HCT116 (cell line): ENCODE results near the gene TRMT10B. TPM values are rescaled to one million over a fixed set of nuclear protein-coding genes. Genes with fewer than 3 reads are reported as not detected.

Source experiments
- ATAC-seq: fragments of 200-7000 bp; cut with Tn5 transposase; 2 replicates; pipeline ENCODE4 v1.9.1; 2020; ENCODE audit warnings: mild to moderate bottlenecking, moderate library complexity
- BruUV-seq: library from RNA; stranded (reverse); fragments of 400-500 nt; replicated peaks from 2 replicates; lab custom pipeline; 2021; lab: Mats Ljungman, UMichigan
- CTCF ChIA-PET: fragments of 300-600 bp; sonication (Branson Sonifier 250); formaldehyde crosslinking; loops from one replicate; lab custom pipeline; 2021; ENCODE audit warnings: antibody characterized with exemption; lab: Charles Lee
- POLR2A ChIA-PET: fragments of 300-600, 350-600 bp; sonication (Branson Sonifier 250); formaldehyde crosslinking; loops from one replicate; lab custom pipeline; 2021; ENCODE audit warnings: antibody characterized with exemption; lab: Charles Lee
- RAD21 ChIA-PET, 2 experiments: fragments of 300-600 bp; sonication (Branson Sonifier 250); formaldehyde crosslinking; loops; one replicate each; lab custom pipeline; 2023; ENCODE audit warnings: low total read pairs in 2 of 2; ENCODE audit not compliant: uncharacterized antibody in 2 of 2, unreplicated experiment in 2 of 2, low non-redundant PET in 1 of 2; lab: Charles Lee
- DNase-seq: peaks from one replicate; pipeline ENCODE4 v3.0.0-alpha.2; 2010; ENCODE audit warnings: low read depth, low spot score
- H2AFZ ChIP-seq: fragments of 200-600 bp; shearing (Covaris generic), sonication (generic); 2 replicates; pipeline ENCODE4 v1.6.1; 2017; ENCODE audit warnings: low read depth, mixed run types, mixed read lengths, antibody characterized with exemption, low read length; ENCODE audit not compliant: poor library complexity, severe bottlenecking
- H3K27ac ChIP-seq: 2 replicates; pipeline ENCODE4 v1.5.1; 2012; ENCODE audit warnings: low read depth, low read length
- H3K27me3 ChIP-seq: fragments of 200-600 bp; sonication (generic); 2 replicates; pipeline ENCODE4 v1.6.1; 2016; ENCODE audit warnings: mixed run types, low read length, mixed read lengths; ENCODE audit not compliant: insufficient read depth
- H3K36me3 ChIP-seq, 2 experiments: fragments of 200-500 bp in 1 of 2; fragments of 200-600 bp in 1 of 2; sonication (Bioruptor generic) in 1 of 2; sonication (generic) in 1 of 2; 2 replicates each; pipeline versions ENCODE4 v1.5.1 to v1.6.1; 2014 to 2016; ENCODE audit warnings: low read length in 2 of 2, inconsistent platforms in 1 of 2, mixed read lengths in 1 of 2, mixed run types in 1 of 2; ENCODE audit not compliant: insufficient read depth in 2 of 2, control insufficient read depth in 1 of 2
- H3K4me1 ChIP-seq, 2 experiments: fragments of 200-600 bp in 1 of 2; sonication (generic) in 1 of 2; 2 replicates each; pipeline versions ENCODE4 v1.5.1 to v1.6.1; 2012 to 2017; ENCODE audit warnings: low read length in 2 of 2, inconsistent platforms in 1 of 2, mild to moderate bottlenecking in 1 of 2, mixed read lengths in 1 of 2, mixed run types in 1 of 2, moderate library complexity in 1 of 2; ENCODE audit not compliant: insufficient read depth in 2 of 2, control insufficient read depth in 1 of 2
- H3K4me2 ChIP-seq: fragments of 200-600 bp; sonication (generic); 2 replicates; pipeline ENCODE4 v1.6.1; 2017; ENCODE audit warnings: mixed run types, low read length, mixed read lengths
- H3K4me3 ChIP-seq, 2 experiments: fragments of 200-600 bp in 1 of 2; sonication (generic) in 1 of 2; replicated peaks in 1 of 2; 2 replicates each; pipeline ENCODE4 v1.5.1; 2011 to 2016; ENCODE audit warnings: low read length in 2 of 2, control low read depth in 1 of 2, low read depth in 1 of 2, mild to moderate bottlenecking in 1 of 2, mixed read lengths in 1 of 2, mixed run types in 1 of 2
- H3K79me2 ChIP-seq: fragments of 200-600 bp; sonication (generic); 2 replicates; pipeline ENCODE4 v1.6.1; 2017; ENCODE audit warnings: mild to moderate bottlenecking, mixed run types, low read length, moderate library complexity, mixed read lengths; ENCODE audit not compliant: insufficient read depth
- H3K9ac ChIP-seq: fragments of 200-600 bp; sonication (generic); 2 replicates; pipeline ENCODE4 v1.6.1; 2016; ENCODE audit warnings: low read length, mixed read lengths
- H3K9me2 ChIP-seq: fragments of 200-600 bp; sonication (generic), shearing (Covaris generic); 2 replicates; pipeline ENCODE4 v1.6.1; 2017; ENCODE audit warnings: mixed run types, mild to moderate bottlenecking, moderate library complexity; ENCODE audit not compliant: insufficient read depth
- H3K9me3 ChIP-seq, 2 experiments: fragments of 200-500 bp in 1 of 2; fragments of 200-600 bp in 1 of 2; sonication (Bioruptor generic) in 1 of 2; sonication (generic) in 1 of 2; 2 replicates each; pipeline ENCODE4 v1.6.1; 2014 to 2017; ENCODE audit warnings: low read length in 2 of 2, mixed read lengths in 2 of 2, inconsistent platforms in 1 of 2, low read depth in 1 of 2, mild to moderate bottlenecking in 1 of 2, mixed run types in 1 of 2, moderate library complexity in 1 of 2; ENCODE audit not compliant: control insufficient read depth in 1 of 2, insufficient read depth in 1 of 2
- H4K20me1 ChIP-seq: fragments of 200-600 bp; sonication (generic), shearing (Covaris generic); 2 replicates; pipeline ENCODE4 v1.6.1; 2017; ENCODE audit warnings: mixed run types, mild to moderate bottlenecking, moderate library complexity; ENCODE audit not compliant: insufficient read depth
- CEBPB ChIP-seq: IDR thresholded peaks from 2 replicates; pipeline ENCODE4 v1.6.1; 2012; ENCODE audit warnings: low read depth
- RAD21 ChIP-seq: IDR thresholded peaks from 2 replicates; pipeline ENCODE4 v1.6.1; 2012; ENCODE audit warnings: low read depth, mild to moderate bottlenecking
- SIN3A ChIP-seq: IDR thresholded peaks from 2 replicates; pipeline ENCODE4 v1.6.1; 2012; ENCODE audit warnings: low read depth
- TCF7L2 ChIP-seq: IDR thresholded peaks from 2 replicates; pipeline ENCODE4 v1.7.0; 2011; ENCODE audit warnings: borderline replicate concordance, inconsistent platforms; ENCODE audit not compliant: insufficient read depth, insufficient read length; ENCODE audit errors: extremely low read depth
- ZNF274 ChIP-seq: fragments of 200-500 bp; sonication (Bioruptor generic); IDR thresholded peaks from 2 replicates; pipeline ENCODE4 v1.6.1; 2014; ENCODE audit warnings: mild to moderate bottlenecking, low read depth, low read length, inconsistent platforms
- intact Hi-C: fragments of 100-400 bp; cut with micrococcal nuclease; formaldehyde crosslinking; loops from 2 replicates; pipeline ENCODE4 v1.10.0; 2022
- total RNA-seq: library from RNA; stranded (reverse); gene quantifications from one replicate; pipeline ENCODE4 v1.2.1, GENCODE V29; 2021; ENCODE audit not compliant: unreplicated experiment
- TF ChIP-seq, protein P1 (sequence below): IDR thresholded peaks from 2 replicates; pipeline ENCODE4 v1.6.1; 2011; ENCODE audit warnings: mild to moderate bottlenecking, low read length, moderate library complexity; ENCODE audit not compliant: insufficient replicate concordance; ENCODE audit errors: extremely low read depth

TRMT10B gene
- total RNA-seq, 1 experiment from 2014 or later = 5.5 TPM

DNA sequence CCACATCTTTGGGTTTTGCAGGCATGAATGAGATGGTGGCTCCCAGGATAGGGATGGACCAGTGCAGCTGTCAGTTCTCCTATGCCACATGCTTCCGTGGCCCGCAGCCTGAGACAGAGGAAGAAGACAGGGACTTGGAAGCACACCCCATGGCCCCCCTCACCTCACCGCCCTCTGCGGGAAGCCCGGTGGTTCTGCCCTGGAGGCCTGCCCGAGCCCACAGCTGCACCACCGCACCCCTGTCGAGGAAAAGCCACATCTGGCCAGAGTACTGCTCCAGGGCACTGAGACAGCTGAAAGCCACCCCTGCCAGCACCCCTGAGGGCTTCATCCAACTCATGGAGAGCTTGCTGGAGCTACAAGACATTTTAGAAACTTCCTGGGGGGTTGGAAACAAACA, 7.6 kb upstream of the TRMT10B start:
- Histone ChIP-seq H3K27ac (no peak overlapping the region), H3K36me3 (no peaks in the 10 kb centered on the region), H3K4me2 (no peak overlapping the region), H3K9me3 (no peaks in the 10 kb centered on the region), H3K9me2 (no peaks in the 10 kb centered on the region), H3K9ac (no peak overlapping the region), H3K4me3 (no peak overlapping the region), H3K4me1 (no peaks in the 10 kb centered on the region), H3K79me2 (no peaks in the 10 kb centered on the region)
- ChIA-PET RAD21 (no interaction called here), CTCF (interaction anchor here (0.8 kb wide), 1 partner anchor 518 kb away, joined by 3 read pairs; no protein-coding TSS in a partner anchor), POLR2A (no interaction called here)
- intact Hi-C loops = loop anchor here (2.0 to 10.0 kb wide), 3 partner anchors 164 to 617 kb away; partner anchors contain the start of gene POLR1E
- ATAC-seq = no peak
- TF ChIP-seq TCF7L2 (no peak), CEBPB (no peak), SIN3A (no peak), RAD21 (no peak), ZNF274 (no peak)
- TF ChIP-seq, protein P1, sequence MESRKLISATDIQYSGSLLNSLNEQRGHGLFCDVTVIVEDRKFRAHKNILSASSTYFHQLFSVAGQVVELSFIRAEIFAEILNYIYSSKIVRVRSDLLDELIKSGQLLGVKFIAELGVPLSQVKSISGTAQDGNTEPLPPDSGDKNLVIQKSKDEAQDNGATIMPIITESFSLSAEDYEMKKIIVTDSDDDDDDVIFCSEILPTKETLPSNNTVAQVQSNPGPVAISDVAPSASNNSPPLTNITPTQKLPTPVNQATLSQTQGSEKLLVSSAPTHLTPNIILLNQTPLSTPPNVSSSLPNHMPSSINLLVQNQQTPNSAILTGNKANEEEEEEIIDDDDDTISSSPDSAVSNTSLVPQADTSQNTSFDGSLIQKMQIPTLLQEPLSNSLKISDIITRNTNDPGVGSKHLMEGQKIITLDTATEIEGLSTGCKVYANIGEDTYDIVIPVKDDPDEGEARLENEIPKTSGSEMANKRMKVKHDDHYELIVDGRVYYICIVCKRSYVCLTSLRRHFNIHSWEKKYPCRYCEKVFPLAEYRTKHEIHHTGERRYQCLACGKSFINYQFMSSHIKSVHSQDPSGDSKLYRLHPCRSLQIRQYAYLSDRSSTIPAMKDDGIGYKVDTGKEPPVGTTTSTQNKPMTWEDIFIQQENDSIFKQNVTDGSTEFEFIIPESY = no peak
- TF ChIP-seq, all 23 proteins: peak for 0
- no peak overlapping the region for H2AFZ ChIP-seq
- no peaks in the 10 kb centered on the region for H3K27me3 ChIP-seq
- no TSS peak for BruUV-seq
- no peaks in the 10 kb centered on the region for H4K20me1 ChIP-seq
- no peak for DNase-seq
